NT2/D1 (cell line): ENCODE measurements around the gene NSD1.

Experiments
- YY1 ChIP-seq: IDR thresholded peaks from 2 replicates; pipeline ENCODE4 v1.6.1; 2011; ENCODE audit not compliant: insufficient read length, insufficient read depth
- ZNF274 ChIP-seq: IDR thresholded peaks from 2 replicates; pipeline ENCODE4 v1.6.1; 2011; ENCODE audit warnings: mild to moderate bottlenecking, low read depth, low read length

DNA sequence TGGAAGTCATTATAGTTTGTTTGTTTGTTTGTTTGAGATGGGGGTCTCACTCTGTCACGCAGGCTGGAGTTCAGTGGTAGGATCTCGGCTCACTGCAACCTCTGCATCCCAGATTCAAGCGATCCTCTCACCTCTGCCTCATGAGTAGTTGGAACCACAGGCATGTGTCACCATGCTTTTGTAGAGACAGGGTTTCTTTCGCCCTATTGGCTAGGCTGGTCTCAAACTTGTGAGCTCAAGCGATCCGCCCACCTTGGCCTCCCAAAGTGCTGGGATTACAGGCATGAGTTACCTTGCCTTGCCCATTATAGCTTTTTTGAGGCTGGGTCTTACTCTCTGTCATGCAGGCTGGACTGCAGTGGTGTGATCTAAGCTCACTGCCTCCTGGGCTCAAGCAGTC is 28.8 kb downstream of the NSD1 start:
- TF ChIP-seq YY1 (no peak), ZNF274 (no peak)
